HCT116 (cell line): ENCODE results near the gene NINJ2. TPM values are rescaled to one million over a fixed set of nuclear protein-coding genes. Genes with fewer than 3 reads are reported as not detected.

Experiments
- ATAC-seq: fragments of 200-7000 bp; cut with Tn5 transposase; 2 replicates; pipeline ENCODE4 v1.9.1; 2020; ENCODE audit warnings: mild to moderate bottlenecking, moderate library complexity
- BruUV-seq: library from RNA; stranded (reverse); fragments of 400-500 nt; replicated peaks from 2 replicates; lab custom pipeline; 2021; lab: Mats Ljungman, UMichigan
- CTCF ChIA-PET: fragments of 300-600 bp; sonication (Branson Sonifier 250); formaldehyde crosslinking; loops from one replicate; lab custom pipeline; 2021; ENCODE audit warnings: antibody characterized with exemption; lab: Charles Lee
- POLR2A ChIA-PET: fragments of 300-600, 350-600 bp; sonication (Branson Sonifier 250); formaldehyde crosslinking; loops from one replicate; lab custom pipeline; 2021; ENCODE audit warnings: antibody characterized with exemption; lab: Charles Lee
- RAD21 ChIA-PET, 2 experiments: fragments of 300-600 bp; sonication (Branson Sonifier 250); formaldehyde crosslinking; loops; one replicate each; lab custom pipeline; 2023; ENCODE audit warnings: low total read pairs in 2 of 2; ENCODE audit not compliant: uncharacterized antibody in 2 of 2, unreplicated experiment in 2 of 2, low non-redundant PET in 1 of 2; lab: Charles Lee
- DNase-seq: peaks from one replicate; pipeline ENCODE4 v3.0.0-alpha.2; 2010; ENCODE audit warnings: low read depth, low spot score
- H2AFZ ChIP-seq: fragments of 200-600 bp; shearing (Covaris generic), sonication (generic); 2 replicates; pipeline ENCODE4 v1.6.1; 2017; ENCODE audit warnings: low read depth, mixed run types, mixed read lengths, antibody characterized with exemption, low read length; ENCODE audit not compliant: poor library complexity, severe bottlenecking
- H3K27ac ChIP-seq: 2 replicates; pipeline ENCODE4 v1.5.1; 2012; ENCODE audit warnings: low read depth, low read length
- H3K27me3 ChIP-seq: fragments of 200-600 bp; sonication (generic); 2 replicates; pipeline ENCODE4 v1.6.1; 2016; ENCODE audit warnings: mixed run types, low read length, mixed read lengths; ENCODE audit not compliant: insufficient read depth
- H3K36me3 ChIP-seq, 2 experiments: fragments of 200-500 bp in 1 of 2; fragments of 200-600 bp in 1 of 2; sonication (Bioruptor generic) in 1 of 2; sonication (generic) in 1 of 2; 2 replicates each; pipeline versions ENCODE4 v1.5.1 to v1.6.1; 2014 to 2016; ENCODE audit warnings: low read length in 2 of 2, inconsistent platforms in 1 of 2, mixed read lengths in 1 of 2, mixed run types in 1 of 2; ENCODE audit not compliant: insufficient read depth in 2 of 2, control insufficient read depth in 1 of 2
- H3K4me1 ChIP-seq, 2 experiments: fragments of 200-600 bp in 1 of 2; sonication (generic) in 1 of 2; 2 replicates each; pipeline versions ENCODE4 v1.5.1 to v1.6.1; 2012 to 2017; ENCODE audit warnings: low read length in 2 of 2, inconsistent platforms in 1 of 2, mild to moderate bottlenecking in 1 of 2, mixed read lengths in 1 of 2, mixed run types in 1 of 2, moderate library complexity in 1 of 2; ENCODE audit not compliant: insufficient read depth in 2 of 2, control insufficient read depth in 1 of 2
- H3K4me2 ChIP-seq: fragments of 200-600 bp; sonication (generic); 2 replicates; pipeline ENCODE4 v1.6.1; 2017; ENCODE audit warnings: mixed run types, low read length, mixed read lengths
- H3K4me3 ChIP-seq, 2 experiments: fragments of 200-600 bp in 1 of 2; sonication (generic) in 1 of 2; replicated peaks in 1 of 2; 2 replicates each; pipeline ENCODE4 v1.5.1; 2011 to 2016; ENCODE audit warnings: low read length in 2 of 2, control low read depth in 1 of 2, low read depth in 1 of 2, mild to moderate bottlenecking in 1 of 2, mixed read lengths in 1 of 2, mixed run types in 1 of 2
- H3K79me2 ChIP-seq: fragments of 200-600 bp; sonication (generic); 2 replicates; pipeline ENCODE4 v1.6.1; 2017; ENCODE audit warnings: mild to moderate bottlenecking, mixed run types, low read length, moderate library complexity, mixed read lengths; ENCODE audit not compliant: insufficient read depth
- H3K9ac ChIP-seq: fragments of 200-600 bp; sonication (generic); 2 replicates; pipeline ENCODE4 v1.6.1; 2016; ENCODE audit warnings: low read length, mixed read lengths
- H3K9me2 ChIP-seq: fragments of 200-600 bp; sonication (generic), shearing (Covaris generic); 2 replicates; pipeline ENCODE4 v1.6.1; 2017; ENCODE audit warnings: mixed run types, mild to moderate bottlenecking, moderate library complexity; ENCODE audit not compliant: insufficient read depth
- H3K9me3 ChIP-seq, 2 experiments: fragments of 200-500 bp in 1 of 2; fragments of 200-600 bp in 1 of 2; sonication (Bioruptor generic) in 1 of 2; sonication (generic) in 1 of 2; 2 replicates each; pipeline ENCODE4 v1.6.1; 2014 to 2017; ENCODE audit warnings: low read length in 2 of 2, mixed read lengths in 2 of 2, inconsistent platforms in 1 of 2, low read depth in 1 of 2, mild to moderate bottlenecking in 1 of 2, mixed run types in 1 of 2, moderate library complexity in 1 of 2; ENCODE audit not compliant: control insufficient read depth in 1 of 2, insufficient read depth in 1 of 2
- H4K20me1 ChIP-seq: fragments of 200-600 bp; sonication (generic), shearing (Covaris generic); 2 replicates; pipeline ENCODE4 v1.6.1; 2017; ENCODE audit warnings: mixed run types, mild to moderate bottlenecking, moderate library complexity; ENCODE audit not compliant: insufficient read depth
- ELF1 ChIP-seq: IDR thresholded peaks from 2 replicates; pipeline ENCODE4 v1.6.1; 2012; ENCODE audit warnings: low read depth, borderline replicate concordance
- EZH2 ChIP-seq: fragments of 200-600 bp; sonication (generic); IDR thresholded peaks from 2 replicates; pipeline ENCODE4 v1.6.1; 2017; ENCODE audit warnings: antibody characterized with exemption, mixed run types
- EZH2phosphoT487 ChIP-seq: fragments of 200-600 bp; IDR thresholded peaks from 2 replicates; pipeline ENCODE4 v1.6.1; 2018; ENCODE audit warnings: antibody characterized with exemption, borderline replicate concordance
- FOSL1 ChIP-seq: IDR thresholded peaks from 2 replicates; pipeline ENCODE4 v1.6.1; 2012; ENCODE audit warnings: low read depth
- POLR2A ChIP-seq: IDR thresholded peaks from 2 replicates; pipeline ENCODE4 v1.7.0; 2011; ENCODE audit warnings: borderline replicate concordance; ENCODE audit not compliant: insufficient read depth, insufficient read length; ENCODE audit errors: extremely low read depth
- POLR2AphosphoS5 ChIP-seq: IDR thresholded peaks from 2 replicates; pipeline ENCODE4 v1.6.1; 2011; ENCODE audit warnings: mild to moderate bottlenecking, low read depth, low read length, moderate library complexity
- RAD21 ChIP-seq: IDR thresholded peaks from 2 replicates; pipeline ENCODE4 v1.6.1; 2012; ENCODE audit warnings: low read depth, mild to moderate bottlenecking
- YY1 ChIP-seq: IDR thresholded peaks from 2 replicates; pipeline ENCODE4 v1.6.1; 2011; ENCODE audit warnings: low read length, low read depth, moderate library complexity, mild to moderate bottlenecking; ENCODE audit not compliant: insufficient replicate concordance; ENCODE audit errors: extremely low read depth
- ZNF274 ChIP-seq: fragments of 200-500 bp; sonication (Bioruptor generic); IDR thresholded peaks from 2 replicates; pipeline ENCODE4 v1.6.1; 2014; ENCODE audit warnings: mild to moderate bottlenecking, low read depth, low read length, inconsistent platforms
- intact Hi-C: fragments of 100-400 bp; cut with micrococcal nuclease; formaldehyde crosslinking; loops from 2 replicates; pipeline ENCODE4 v1.10.0; 2022
- total RNA-seq: library from RNA; stranded (reverse); gene quantifications from one replicate; pipeline ENCODE4 v1.2.1, GENCODE V29; 2021; ENCODE audit not compliant: unreplicated experiment
- TF ChIP-seq, protein P1 (sequence below): IDR thresholded peaks from 2 replicates; pipeline ENCODE4 v1.6.1; 2012
- TF ChIP-seq, protein P2 (sequence below): IDR thresholded peaks from 2 replicates; pipeline ENCODE4 v1.6.1; 2012; ENCODE audit warnings: low read depth
- TF ChIP-seq, protein P3 (sequence below): IDR thresholded peaks from 2 replicates; pipeline ENCODE4 v1.6.1; 2012

NINJ2 gene
- total RNA-seq, 1 experiment from 2014 or later, result not detected

DNA sequence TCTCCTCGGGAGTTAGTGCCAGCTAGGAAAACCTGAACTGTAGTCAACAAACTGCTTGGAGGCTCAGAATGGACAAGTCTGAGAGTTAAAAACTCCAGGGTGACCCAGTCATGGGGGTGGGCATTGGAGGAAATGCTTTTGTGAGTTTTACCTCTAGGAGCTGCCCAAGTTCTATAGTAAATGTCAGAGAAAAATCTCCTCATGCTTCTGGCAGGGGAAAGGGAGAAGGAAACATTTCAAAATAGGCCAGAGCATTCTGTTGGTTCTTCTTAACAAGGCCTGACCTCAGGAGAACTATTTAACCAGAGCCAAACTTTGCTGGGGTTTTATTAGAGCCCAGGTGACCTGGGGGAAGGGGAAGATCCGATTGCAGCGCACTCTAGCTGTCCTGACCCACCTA lies 12.3 kb downstream of the NINJ2 start:
- ChIA-PET POLR2A (no interaction called here), CTCF (no interaction called here), RAD21 (no interaction called here)
- TF ChIP-seq POLR2AphosphoS5 (no peak), EZH2 (no peak), RAD21 (0 out of 2 replicates have a peak, but pooled peaks have one; percentile 15)
- TF ChIP-seq, protein P1, sequence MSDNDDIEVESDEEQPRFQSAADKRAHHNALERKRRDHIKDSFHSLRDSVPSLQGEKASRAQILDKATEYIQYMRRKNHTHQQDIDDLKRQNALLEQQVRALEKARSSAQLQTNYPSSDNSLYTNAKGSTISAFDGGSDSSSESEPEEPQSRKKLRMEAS, result no peak
- intact Hi-C loops, result no loop called here
- no peaks in the 10 kb centered on the region for H3K9me3 ChIP-seq
- no peak overlapping the region for H3K9ac ChIP-seq
- H3K4me3 ChIP-seq, result no peak overlapping the region
- H3K27me3 ChIP-seq, result no peaks in the 10 kb centered on the region
- H3K79me2 ChIP-seq, result no peaks in the 10 kb centered on the region
- no peaks in the 10 kb centered on the region; the same call in 1 of the 2 replicates for H3K9me2 ChIP-seq
- DNase-seq (no peak), ATAC-seq (no peak)
- BruUV-seq, result no TSS peak
- peaks cover 0 to 7% of the 10 kb centered on the region in 2 experiments; a peak in 2 of 4 replicates for H3K4me1 ChIP-seq
- no peaks in the 10 kb centered on the region for H3K36me3 ChIP-seq
- no peak overlapping the region for H3K27ac ChIP-seq
- H3K4me2 ChIP-seq, result no peak overlapping the region
- H2AFZ ChIP-seq, result no peak overlapping the region
- H4K20me1 ChIP-seq, result no peaks in the 10 kb centered on the region

DNA sequence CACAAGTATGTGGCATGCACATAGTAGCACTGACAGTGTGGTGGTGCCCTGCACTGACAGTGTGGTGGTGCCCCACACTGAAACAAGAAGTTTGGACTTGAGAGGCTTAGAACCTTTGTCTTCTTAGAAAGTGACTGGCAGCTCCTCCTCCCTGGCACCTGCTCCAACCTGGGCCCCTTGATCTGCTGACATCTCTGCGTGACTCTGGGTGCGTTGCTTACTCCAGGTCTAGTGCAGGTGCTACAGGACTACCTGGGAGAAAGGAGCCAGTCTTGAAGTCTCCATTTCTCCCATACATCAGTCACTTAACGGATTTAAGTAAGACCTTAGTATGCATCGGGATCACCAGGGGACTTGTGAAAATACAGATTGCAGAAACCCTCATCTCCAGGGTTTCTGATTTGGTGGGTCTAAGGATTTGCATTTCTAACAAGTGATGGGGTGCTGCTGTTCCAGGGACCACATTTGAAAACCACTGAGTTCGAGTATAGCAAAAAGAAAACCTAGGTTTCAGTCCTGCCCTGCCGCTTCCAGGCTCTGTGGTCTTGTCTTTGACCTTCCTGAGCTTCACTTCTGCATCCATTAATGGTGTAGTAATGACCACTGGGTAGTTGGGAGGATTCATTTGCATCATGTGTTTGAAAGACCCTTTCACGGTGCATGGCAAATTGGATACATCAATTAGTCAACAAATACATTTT lies 15.7 kb downstream of the NINJ2 start:
- RAD21 ChIA-PET, result no interaction called here

More for the DNA sequence above, 15.7 kb downstream of the NINJ2 start:
- H3K27ac ChIP-seq, result no peak overlapping the region
- H2AFZ ChIP-seq, result no peak overlapping the region
- BruUV-seq, result no TSS peak
- intact Hi-C loops, result no loop called here
- POLR2A ChIA-PET, result no interaction called here
- TF ChIP-seq ELF1, result no peak
- TF ChIP-seq, protein P2, sequence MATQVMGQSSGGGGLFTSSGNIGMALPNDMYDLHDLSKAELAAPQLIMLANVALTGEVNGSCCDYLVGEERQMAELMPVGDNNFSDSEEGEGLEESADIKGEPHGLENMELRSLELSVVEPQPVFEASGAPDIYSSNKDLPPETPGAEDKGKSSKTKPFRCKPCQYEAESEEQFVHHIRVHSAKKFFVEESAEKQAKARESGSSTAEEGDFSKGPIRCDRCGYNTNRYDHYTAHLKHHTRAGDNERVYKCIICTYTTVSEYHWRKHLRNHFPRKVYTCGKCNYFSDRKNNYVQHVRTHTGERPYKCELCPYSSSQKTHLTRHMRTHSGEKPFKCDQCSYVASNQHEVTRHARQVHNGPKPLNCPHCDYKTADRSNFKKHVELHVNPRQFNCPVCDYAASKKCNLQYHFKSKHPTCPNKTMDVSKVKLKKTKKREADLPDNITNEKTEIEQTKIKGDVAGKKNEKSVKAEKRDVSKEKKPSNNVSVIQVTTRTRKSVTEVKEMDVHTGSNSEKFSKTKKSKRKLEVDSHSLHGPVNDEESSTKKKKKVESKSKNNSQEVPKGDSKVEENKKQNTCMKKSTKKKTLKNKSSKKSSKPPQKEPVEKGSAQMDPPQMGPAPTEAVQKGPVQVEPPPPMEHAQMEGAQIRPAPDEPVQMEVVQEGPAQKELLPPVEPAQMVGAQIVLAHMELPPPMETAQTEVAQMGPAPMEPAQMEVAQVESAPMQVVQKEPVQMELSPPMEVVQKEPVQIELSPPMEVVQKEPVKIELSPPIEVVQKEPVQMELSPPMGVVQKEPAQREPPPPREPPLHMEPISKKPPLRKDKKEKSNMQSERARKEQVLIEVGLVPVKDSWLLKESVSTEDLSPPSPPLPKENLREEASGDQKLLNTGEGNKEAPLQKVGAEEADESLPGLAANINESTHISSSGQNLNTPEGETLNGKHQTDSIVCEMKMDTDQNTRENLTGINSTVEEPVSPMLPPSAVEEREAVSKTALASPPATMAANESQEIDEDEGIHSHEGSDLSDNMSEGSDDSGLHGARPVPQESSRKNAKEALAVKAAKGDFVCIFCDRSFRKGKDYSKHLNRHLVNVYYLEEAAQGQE, result no peak
- TF ChIP-seq YY1, result no peak
- TF ChIP-seq ZNF274, result no peak
- TF ChIP-seq POLR2A, result no peak
- no peak for TF ChIP-seq EZH2phosphoT487
- no peak for TF ChIP-seq FOSL1
- TF ChIP-seq, protein P3, sequence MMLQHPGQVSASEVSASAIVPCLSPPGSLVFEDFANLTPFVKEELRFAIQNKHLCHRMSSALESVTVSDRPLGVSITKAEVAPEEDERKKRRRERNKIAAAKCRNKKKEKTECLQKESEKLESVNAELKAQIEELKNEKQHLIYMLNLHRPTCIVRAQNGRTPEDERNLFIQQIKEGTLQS, result no peak
- no peaks in the 10 kb centered on the region for H3K9me3 ChIP-seq
- ATAC-seq, result no peak
- H3K4me2 ChIP-seq, result no peak overlapping the region
- no peaks in the 10 kb centered on the region for H3K79me2 ChIP-seq
- CTCF ChIA-PET, result no interaction called here
- H4K20me1 ChIP-seq, result no peaks in the 10 kb centered on the region
- H3K9ac ChIP-seq, result no peak overlapping the region
- no peaks in the 10 kb centered on the region; the same call in 1 of the 2 replicates for H3K9me2 ChIP-seq
- H3K36me3 ChIP-seq, result no peaks in the 10 kb centered on the region
- no peaks in the 10 kb centered on the region for H3K27me3 ChIP-seq
- DNase-seq, result no peak
- peaks cover 10 to 38% of the 10 kb centered on the region in 2 experiments for H3K4me1 ChIP-seq
- no peak overlapping the region for H3K4me3 ChIP-seq
